ENCODE data around the gene ZNF660. TPM values are rescaled to one million over a fixed set of nuclear protein-coding genes. Genes with fewer than 3 reads are reported as not detected.

Gene ZNF660
- total RNA-seq, 1 donor from 2014 or later: 20.1 TPM

DNA sequence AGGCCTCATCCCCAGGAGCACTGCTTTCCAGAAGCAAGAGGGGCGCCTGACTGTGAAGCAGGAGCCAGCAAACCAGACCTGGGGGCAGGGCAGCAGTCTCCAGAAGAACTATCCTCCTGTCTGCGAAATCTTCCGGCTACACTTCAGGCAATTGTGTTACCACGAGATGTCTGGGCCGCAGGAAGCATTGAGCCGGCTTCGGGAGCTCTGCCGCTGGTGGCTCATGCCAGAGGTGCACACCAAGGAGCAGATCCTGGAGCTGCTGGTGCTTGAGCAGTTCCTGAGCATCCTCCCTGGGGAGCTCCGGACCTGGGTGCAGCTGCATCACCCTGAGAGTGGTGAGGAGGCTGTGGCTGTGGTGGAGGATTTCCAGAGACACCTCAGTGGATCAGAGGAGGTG is 27.7 kb upstream of the ZNF660 start:
- Mint-ChIP-seq H3K27ac (no peak overlapping the region), H3K4me1 (peaks cover 29% of the 10 kb centered on the region), H3K36me3 (peaks cover 44% of the 10 kb centered on the region), H3K4me3 (no peak overlapping the region), H3K27me3 (ENCODE audit: low read depth) (peaks cover 12% of the 10 kb centered on the region), H3K9me3 (peaks cover 20% of the 10 kb centered on the region)
- DNase-seq (ENCODE audit: low spot score in 2 of 2, unreplicated experiment in 2 of 2): no peak
- TF ChIP-seq, protein P1, sequence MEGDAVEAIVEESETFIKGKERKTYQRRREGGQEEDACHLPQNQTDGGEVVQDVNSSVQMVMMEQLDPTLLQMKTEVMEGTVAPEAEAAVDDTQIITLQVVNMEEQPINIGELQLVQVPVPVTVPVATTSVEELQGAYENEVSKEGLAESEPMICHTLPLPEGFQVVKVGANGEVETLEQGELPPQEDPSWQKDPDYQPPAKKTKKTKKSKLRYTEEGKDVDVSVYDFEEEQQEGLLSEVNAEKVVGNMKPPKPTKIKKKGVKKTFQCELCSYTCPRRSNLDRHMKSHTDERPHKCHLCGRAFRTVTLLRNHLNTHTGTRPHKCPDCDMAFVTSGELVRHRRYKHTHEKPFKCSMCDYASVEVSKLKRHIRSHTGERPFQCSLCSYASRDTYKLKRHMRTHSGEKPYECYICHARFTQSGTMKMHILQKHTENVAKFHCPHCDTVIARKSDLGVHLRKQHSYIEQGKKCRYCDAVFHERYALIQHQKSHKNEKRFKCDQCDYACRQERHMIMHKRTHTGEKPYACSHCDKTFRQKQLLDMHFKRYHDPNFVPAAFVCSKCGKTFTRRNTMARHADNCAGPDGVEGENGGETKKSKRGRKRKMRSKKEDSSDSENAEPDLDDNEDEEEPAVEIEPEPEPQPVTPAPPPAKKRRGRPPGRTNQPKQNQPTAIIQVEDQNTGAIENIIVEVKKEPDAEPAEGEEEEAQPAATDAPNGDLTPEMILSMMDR (IDR thresholded peaks at IDR 0.05; ENCODE audit: unreplicated experiment): no peak

DNA sequence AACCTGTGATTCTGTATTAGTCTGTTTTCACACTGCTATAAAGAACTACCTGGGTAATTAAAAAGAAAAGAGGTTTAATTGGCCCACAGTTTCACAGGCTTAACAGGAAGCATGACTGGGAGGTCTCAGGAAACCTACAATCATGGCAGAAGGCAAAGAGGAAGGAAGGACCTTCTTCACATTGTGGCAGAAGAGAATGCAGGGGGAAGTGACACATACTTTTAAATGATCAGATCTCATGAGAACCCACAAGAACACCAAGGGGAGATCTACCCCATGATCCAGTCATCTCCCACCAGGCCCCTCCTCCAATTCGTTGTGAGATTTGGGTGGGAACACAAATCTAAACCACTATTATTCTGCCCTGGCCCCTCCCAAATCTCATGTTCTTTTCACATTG is 23.7 kb upstream of the ZNF660 start:
- Mint-ChIP-seq H3K27me3 (ENCODE audit: low read depth) (no peaks in the 10 kb centered on the region), H3K4me1 (peaks cover 19% of the 10 kb centered on the region), H3K27ac (no peak overlapping the region), H3K9me3 (peaks cover 41% of the 10 kb centered on the region), H3K36me3 (peaks cover 81% of the 10 kb centered on the region), H3K4me3 (no peak overlapping the region)
- DNase-seq (ENCODE audit: low spot score in 2 of 2, unreplicated experiment in 2 of 2): no peak
- TF ChIP-seq, protein P1 (IDR thresholded peaks at IDR 0.05; ENCODE audit: unreplicated experiment): no peak

DNA sequence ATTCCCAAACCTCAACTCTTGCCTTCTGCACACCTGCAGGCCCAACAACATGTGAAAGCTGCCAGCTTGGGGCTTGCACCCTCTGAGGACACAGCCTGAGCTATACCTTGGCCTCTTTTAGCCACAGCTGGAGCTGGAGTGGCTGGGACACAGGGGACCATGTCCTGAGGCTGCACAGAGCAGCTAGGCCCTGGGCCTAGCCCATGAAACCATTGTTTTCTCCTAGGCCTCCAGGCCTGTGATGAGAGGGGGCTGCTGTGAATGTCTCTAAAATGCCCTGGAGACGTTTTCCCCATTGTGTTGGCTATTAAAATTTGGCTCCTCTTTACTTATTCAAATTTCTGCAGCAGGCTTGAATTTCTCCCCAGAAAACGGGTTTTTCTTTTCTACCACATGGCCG is 22.6 kb upstream of the ZNF660 start:
- DNase-seq (ENCODE audit: low spot score in 2 of 2, unreplicated experiment in 2 of 2): no peak
- Mint-ChIP-seq H3K4me1 (peaks cover 10% of the 10 kb centered on the region), H3K27me3 (ENCODE audit: low read depth) (no peaks in the 10 kb centered on the region), H3K4me3 (no peak overlapping the region), H3K36me3 (peaks cover 90% of the 10 kb centered on the region), H3K27ac (no peak overlapping the region), H3K9me3 (peaks cover 49% of the 10 kb centered on the region)
- TF ChIP-seq, protein P1 (IDR thresholded peaks at IDR 0.05; ENCODE audit: unreplicated experiment): no peak

DNA sequence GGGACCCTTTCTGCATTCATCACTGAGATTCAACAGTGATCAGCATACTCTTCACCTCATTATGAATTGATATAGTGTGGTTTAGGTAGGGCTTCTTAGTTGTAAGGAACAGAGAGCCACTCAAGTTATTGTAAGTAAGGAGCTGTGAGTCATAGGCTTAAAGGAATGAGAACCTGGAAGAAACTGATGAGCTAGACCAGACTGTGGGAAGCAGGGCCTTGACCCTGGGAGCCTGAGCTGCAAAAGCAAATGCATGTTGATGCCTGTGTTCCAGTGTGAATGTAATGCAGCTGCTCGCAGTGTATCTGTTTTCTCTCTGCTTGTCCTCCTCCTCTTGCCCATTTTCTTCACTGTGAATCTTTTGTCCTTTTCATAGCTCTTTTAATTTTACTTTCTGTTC is 16.2 kb upstream of the ZNF660 start:
- DNase-seq (ENCODE audit: low spot score in 2 of 2, unreplicated experiment in 2 of 2): no peak
- Mint-ChIP-seq H3K27me3 (ENCODE audit: low read depth) (no peaks in the 10 kb centered on the region), H3K36me3 (peaks cover 91% of the 10 kb centered on the region), H3K27ac (no peak overlapping the region), H3K9me3 (peaks cover 76% of the 10 kb centered on the region), H3K4me1 (no peaks in the 10 kb centered on the region), H3K4me3 (no peak overlapping the region)
- TF ChIP-seq, protein P1 (IDR thresholded peaks at IDR 0.05; ENCODE audit: unreplicated experiment): no peak

DNA sequence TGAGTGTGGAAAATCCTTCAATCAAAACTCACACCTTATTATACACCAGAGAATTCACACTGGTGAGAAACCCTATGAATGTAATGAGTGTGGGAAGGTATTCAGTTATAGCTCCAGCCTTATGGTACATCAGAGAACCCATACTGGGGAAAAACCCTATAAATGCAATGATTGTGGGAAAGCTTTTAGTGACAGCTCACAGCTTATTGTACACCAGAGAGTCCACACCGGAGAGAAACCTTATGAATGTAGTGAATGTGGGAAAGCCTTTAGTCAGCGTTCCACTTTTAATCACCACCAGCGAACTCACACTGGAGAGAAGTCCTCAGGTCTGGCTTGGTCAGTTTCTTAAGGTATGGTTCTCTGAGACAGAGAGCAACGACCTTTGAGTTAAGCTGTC is 13.7 kb upstream of the ZNF660 start:
- DNase-seq (ENCODE audit: low spot score in 2 of 2, unreplicated experiment in 2 of 2): no peak

More for the DNA sequence above, 13.7 kb upstream of the ZNF660 start:
- TF ChIP-seq, protein P1 (IDR thresholded peaks at IDR 0.05; ENCODE audit: unreplicated experiment): no peak
- Mint-ChIP-seq H3K9me3 (peaks cover 63% of the 10 kb centered on the region), H3K4me3 (no peak overlapping the region), H3K27me3 (ENCODE audit: low read depth) (no peaks in the 10 kb centered on the region), H3K4me1 (no peaks in the 10 kb centered on the region), H3K27ac (no peak overlapping the region), H3K36me3 (peaks cover 77% of the 10 kb centered on the region)

Data from mesothelial cell of epicardium (in vitro differentiated cells).